BJ (cell line): ENCODE measurements around the gene ARHGAP30. TPM values are rescaled to one million over a fixed set of nuclear protein-coding genes. Genes with fewer than 3 reads are reported as not detected.
"Not testable (repeated sequence)": the region's sequence is repeated elsewhere in the genome, so short reads cannot be mapped to it uniquely, and the experiment has no call there.

ENCODE experiments used
- CTCF ChIA-PET: fragments of 350-600 bp; formaldehyde crosslinking; extraction: SDS; loops from one replicate; lab custom pipeline; 2021; ENCODE audit warnings: antibody characterized with exemption, inconsistent platforms; lab: Yijun Ruan, JAX
- POLR2A ChIA-PET: fragments of 300-600 bp; sonication (Branson Sonifier 250); formaldehyde crosslinking; extraction: SDS; loops from one replicate; lab custom pipeline; 2021; ENCODE audit warnings: antibody characterized with exemption; lab: Charles Lee
- DNase-seq: peaks from one replicate; pipeline ENCODE4 v3.0.0-alpha.2; 2011; ENCODE audit warnings: low read depth
- H3K27me3 ChIP-seq: 2 replicates; pipeline ENCODE4 v1.6.0; 2011; ENCODE audit warnings: low read length; ENCODE audit not compliant: control insufficient read depth, insufficient read depth
- H3K36me3 ChIP-seq: 2 replicates; pipeline ENCODE4 v1.5.1; 2011; ENCODE audit warnings: low read length; ENCODE audit not compliant: control insufficient read depth, insufficient read depth
- H3K4me3 ChIP-seq: 2 replicates; pipeline ENCODE4 v1.5.1; 2011; ENCODE audit warnings: low read depth, mild to moderate bottlenecking, control low read depth, low read length
- CTCF ChIP-seq: IDR thresholded peaks from 2 replicates; pipeline ENCODE4 v1.5.1; 2011; ENCODE audit warnings: low read depth, mild to moderate bottlenecking, control low read depth, inconsistent platforms, low read length, moderate library complexity; ENCODE audit not compliant: insufficient read depth
- polyA plus RNA-seq: library from polyadenylated mRNA; depleted of rRNA; stranded (reverse); fragments of >200 nt; gene quantifications from 2 replicates; pipeline ENCODE4 v1.2.3, GENCODE V29; 2011

ARHGAP30 gene
- polyA plus RNA-seq, 1 experiment: not detected

GRCh38 chr1:161031874-161032273 is 37.8 kb downstream of the ARHGAP30 start:
- H3K36me3 ChIP-seq: no peaks in the 10 kb centered on the region
- POLR2A ChIA-PET: no interaction called here
- no peak overlapping the region for H3K4me3 ChIP-seq
- no peak for TF ChIP-seq CTCF
- CTCF ChIA-PET: interaction anchor here (0.8 to 2.6 kb wide), 4 partner anchors 8 to 65 kb away, joined by 3 to 13 read pairs (median 4); no protein-coding TSS in a partner anchor
- no peaks in the 10 kb centered on the region for H3K27me3 ChIP-seq
- DNase-seq: no peak

DNA sequence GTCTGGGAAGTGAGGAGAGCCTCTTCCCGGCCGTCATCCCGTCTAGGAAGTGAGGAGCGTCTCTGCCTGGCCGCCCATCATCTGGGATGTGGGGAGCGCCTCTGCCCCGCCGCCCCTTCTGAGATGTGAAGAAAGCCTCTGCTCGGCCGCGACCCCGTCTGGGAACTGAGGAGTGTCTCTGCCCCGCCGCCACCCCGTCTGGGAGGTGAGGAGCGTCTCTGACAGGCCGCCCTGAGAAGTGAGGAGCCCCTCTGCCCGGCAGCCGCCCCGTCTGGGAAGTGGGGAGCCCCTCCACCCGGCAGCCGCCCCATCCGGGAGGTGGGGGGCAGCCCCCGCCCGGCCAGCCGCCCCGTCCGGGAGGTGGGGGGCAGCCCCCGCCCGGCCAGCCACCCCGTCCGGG is 40.2 kb downstream of the ARHGAP30 start:
- H3K4me3 ChIP-seq, DNase-seq, H3K36me3 ChIP-seq, POLR2A ChIA-PET, H3K27me3 ChIP-seq, CTCF ChIA-PET: not testable (repeated sequence)

GRCh38 chr1:161026954-161027353 is 42.7 kb downstream of the ARHGAP30 start:
- H3K36me3 ChIP-seq, H3K27me3 ChIP-seq, H3K4me3 ChIP-seq, POLR2A ChIA-PET, DNase-seq: not testable (repeated sequence)
- CTCF ChIA-PET: interaction anchor here (0.6 to 1.9 kb wide), 3 partner anchors 13 to 71 kb away, joined by 3 to 6 read pairs (median 3); partner anchors contain the start of gene KLHDC9

- POLR2A ChIA-PET, H3K4me3 ChIP-seq, H3K36me3 ChIP-seq, DNase-seq, CTCF ChIA-PET: not testable (repeated sequence)
- peaks cover 21% of the 10 kb centered on the region for H3K27me3 ChIP-seq
Observed at GRCh38 chr1:161022432-161022831, 47.3 kb downstream of the ARHGAP30 start.

GRCh38 chr1:161021970-161022353 is 47.7 kb downstream of the ARHGAP30 start:
- POLR2A ChIA-PET: no interaction called here
- CTCF ChIA-PET: interaction anchor here (0.6 to 1.4 kb wide), 2 partner anchors 64 to 79 kb away, joined by 3 read pairs; no protein-coding TSS in a partner anchor
- Histone ChIP-seq H3K36me3 (no peaks in the 10 kb centered on the region), H3K27me3 (peaks cover 21% of the 10 kb centered on the region), H3K4me3 (no peak overlapping the region)
- DNase-seq: no peak
- no peak for TF ChIP-seq CTCF

DNA sequence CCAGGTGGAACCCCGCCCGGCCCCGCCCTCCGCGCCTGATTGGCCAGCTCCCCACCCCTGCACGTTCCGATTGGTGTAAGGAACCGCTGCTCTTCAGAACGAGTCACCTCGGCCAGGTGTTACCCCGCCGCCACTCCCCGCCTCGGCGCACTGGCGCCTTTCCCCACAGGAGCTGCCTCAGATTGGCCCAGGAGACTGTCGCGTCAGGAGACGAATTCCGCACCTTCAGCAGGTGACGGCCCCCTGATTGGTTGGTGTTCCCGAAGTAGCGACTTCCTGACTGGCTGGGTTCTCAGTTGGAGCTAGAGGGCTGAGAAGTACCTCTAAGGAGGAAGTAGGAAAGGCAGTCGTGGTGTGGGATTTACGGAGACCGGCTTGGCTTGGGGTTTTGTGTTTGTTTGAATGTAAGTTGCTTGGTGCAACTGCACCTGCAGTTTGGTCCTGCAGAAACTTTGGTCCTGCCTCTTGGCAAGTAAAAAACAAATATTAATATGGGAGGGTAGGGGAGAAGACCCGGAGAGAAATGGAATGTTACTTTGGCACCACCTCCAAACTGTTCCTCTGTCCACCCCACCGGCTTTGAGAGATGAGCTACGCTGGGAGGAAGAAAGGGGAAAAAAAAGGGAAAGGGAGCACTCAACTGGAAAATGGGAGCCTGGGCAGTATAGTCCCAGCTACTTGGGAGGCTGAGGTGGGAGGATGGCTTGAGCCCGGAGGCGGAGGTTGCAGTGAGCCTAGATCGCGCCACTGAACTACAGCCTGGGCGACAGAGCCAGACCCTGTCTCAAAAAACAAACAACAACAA is 48.3 kb downstream of the ARHGAP30 start:
- no peak for DNase-seq
- Histone ChIP-seq H3K36me3 (no peaks in the 10 kb centered on the region), H3K4me3 (peak overlapping the region; percentile 32), H3K27me3 (peaks cover 21% of the 10 kb centered on the region)
- TF ChIP-seq CTCF: no peak
- ChIA-PET CTCF (interaction anchor here (0.6 to 1.9 kb wide), 8 partner anchors 9 to 80 kb away, joined by 3 to 8 read pairs (median 3); partner anchors contain the start of gene TSTD1), POLR2A (interaction anchor here (0.6 kb wide), 1 partner anchor 71 kb away, joined by 3 read pairs; no protein-coding TSS in a partner anchor)
